Measurements from ENCODE around the gene SRA1. TPM values are rescaled to one million over a fixed set of nuclear protein-coding genes. Genes with fewer than 3 reads are reported as not detected.

SRA1 gene
- total and polyA plus RNA-seq, 7 donors, result 33.4 to 78.0 (median 37.9) TPM

GRCh38 chr5:140513124-140513523 is 44.1 kb downstream of the SRA1 start:
- no peak overlapping the region for H3K27ac ChIP-seq
- DNase-seq (no peak), ATAC-seq (no peak)
- intact Hi-C loops (cut with DNase I), result no loop called here
- WGBS, 3 donors, result 97 to 100% (median 99%) methylated on average over 2 of the region's 2 CpGs
- TF ChIP-seq CTCF (IDR thresholded peaks at IDR 0.05), result no peak
- H3K36me3 ChIP-seq (ENCODE audit: insufficient read depth in 1 of 2, low read depth in 1 of 2), result peaks cover 9 to 80% of the 10 kb centered on the region in 2 donors
- H3K27me3 ChIP-seq (ENCODE audit: insufficient read depth in 3 of 3, low read length in 2 of 3), result no peaks in the 10 kb centered on the region
- no peaks in the 10 kb centered on the region for H3K9me3 ChIP-seq
- no peaks in the 10 kb centered on the region for H3K4me1 ChIP-seq
- no peak overlapping the region for H3K4me3 ChIP-seq

- H3K9me3 ChIP-seq, result no peaks in the 10 kb centered on the region
- H3K27ac ChIP-seq, result no peak overlapping the region
- H3K4me1 ChIP-seq, result no peaks in the 10 kb centered on the region
- no peak overlapping the region for H3K4me3 ChIP-seq
- intact Hi-C loops (cut with DNase I), result no loop called here
- ATAC-seq (no peak), DNase-seq (no peak)
- no peak for TF ChIP-seq CTCF (IDR thresholded peaks at IDR 0.05)
- H3K36me3 ChIP-seq (ENCODE audit: insufficient read depth in 1 of 2, low read depth in 1 of 2), result peaks cover 12 to 100% of the 10 kb centered on the region in 2 donors
- H3K27me3 ChIP-seq (ENCODE audit: insufficient read depth in 3 of 3, low read length in 2 of 3), result no peaks in the 10 kb centered on the region
- 62 to 64% (median 63%) methylated on average over 4 of the region's 4 CpGs for WGBS, 3 donors
Observed at GRCh38 chr5:140509898-140510297, 47.4 kb downstream of the SRA1 start.

GRCh38 chr5:140502834-140503233 is 54.4 kb downstream of the SRA1 start:
- Histone ChIP-seq H3K4me1 (no peaks in the 10 kb centered on the region), H3K4me3 (no peak overlapping the region), H3K9me3 (no peaks in the 10 kb centered on the region), H3K27me3 (ENCODE audit: insufficient read depth in 3 of 3, low read length in 2 of 3) (no peaks in the 10 kb centered on the region), H3K27ac (no peak overlapping the region), H3K36me3 (ENCODE audit: insufficient read depth in 1 of 2, low read depth in 1 of 2) (peaks cover 5 to 71% of the 10 kb centered on the region in 2 donors)
- WGBS, 3 donors, result 95 to 98% (median 97%) methylated on average over 2 of the region's 2 CpGs
- intact Hi-C loops (cut with DNase I), result no loop called here
- ATAC-seq (no peak), DNase-seq (no peak)
- no peak for TF ChIP-seq CTCF (IDR thresholded peaks at IDR 0.05)

Other genes with a start within 250 kb of the SRA1 start
- 10 to 100 TPM; 28.9 to 36.7 (median 34.2) TPM for gene HBEGF, start 210.9 kb downstream of the SRA1 start, total RNA-seq
- 10 to 100 TPM; 14.5 to 60.8 (median 27.6) TPM for gene HBEGF, start 210.9 kb downstream of the SRA1 start, polyA plus RNA-seq
- not detected for gene SLC4A9, start 197.3 kb downstream of the SRA1 start, total RNA-seq
- gene SLC4A9, start 197.3 kb downstream of the SRA1 start, polyA plus RNA-seq, result under 1 TPM in 1 of 3 donors, not detected in 2; 0.09 TPM
- gene ANKHD1, start 155.6 kb downstream of the SRA1 start, total RNA-seq, result 10 to 100 TPM; 50.7 to 86.1 (median 72.0) TPM
- gene ANKHD1, start 155.6 kb downstream of the SRA1 start, polyA plus RNA-seq, result 10 to 100 TPM; 31.2 to 57.1 (median 37.3) TPM
- gene EIF4EBP3, start 9.8 kb downstream of the SRA1 start, total RNA-seq, result 100 to 1,000 TPM in 1 of 4 donors, 10 to 100 TPM in 3; 31.7 to 116 (median 40.5) TPM
- gene EIF4EBP3, start 9.8 kb downstream of the SRA1 start, polyA plus RNA-seq, result 10 to 100 TPM; 43.8 to 81.8 (median 64.2) TPM
- 10 to 100 TPM in 3 of 4 donors, 1 to 10 TPM in 1; 9.5 to 25.4 (median 16.4) TPM for gene APBB3, start 7.1 kb upstream of the SRA1 start, total RNA-seq
- gene APBB3, start 7.1 kb upstream of the SRA1 start, polyA plus RNA-seq, result 1 to 10 TPM; 4.3 to 7.6 (median 6.6) TPM
- gene SLC35A4, start 7.4 kb upstream of the SRA1 start, total RNA-seq, result 100 to 1,000 TPM in 3 of 4 donors, 10 to 100 TPM in 1; 95.7 to 129 (median 117) TPM
- 100 to 1,000 TPM in 1 of 3 donors, 10 to 100 TPM in 2; 49.9 to 149 (median 99.6) TPM for gene SLC35A4, start 7.4 kb upstream of the SRA1 start, polyA plus RNA-seq
- gene CD14, start 75.7 kb upstream of the SRA1 start, total RNA-seq, result 10 to 100 TPM; 13.9 to 43.9 (median 18.0) TPM
- 1 to 10 TPM; 4.9 to 9.0 (median 7.3) TPM for gene CD14, start 75.7 kb upstream of the SRA1 start, polyA plus RNA-seq
- gene TMCO6, start 82.0 kb upstream of the SRA1 start, total RNA-seq, result 1 to 10 TPM; 3.6 to 4.9 (median 4.1) TPM
- 1 to 10 TPM; 5.2 to 8.1 (median 6.4) TPM for gene TMCO6, start 82.0 kb upstream of the SRA1 start, polyA plus RNA-seq
- 100 to 1,000 TPM in 2 of 4 donors, 10 to 100 TPM in 2; 82.6 to 136 (median 113) TPM for gene NDUFA2, start 90.2 kb upstream of the SRA1 start, total RNA-seq
- 100 to 1,000 TPM; 216 to 276 (median 252) TPM for gene NDUFA2, start 90.2 kb upstream of the SRA1 start, polyA plus RNA-seq
- gene IK, start 90.4 kb upstream of the SRA1 start, total RNA-seq, result 10 to 100 TPM; 74.8 to 99.2 (median 83.4) TPM
- gene IK, start 90.4 kb upstream of the SRA1 start, polyA plus RNA-seq, result 100 to 1,000 TPM in 1 of 3 donors, 10 to 100 TPM in 2; 96.5 to 169 (median 98.3) TPM
- 10 to 100 TPM in 3 of 4 donors, 1 to 10 TPM in 1; 9.9 to 20.9 (median 13.3) TPM for gene WDR55, start 107.4 kb upstream of the SRA1 start, total RNA-seq
- 10 to 100 TPM; 12.3 to 33.4 (median 26.9) TPM for gene WDR55, start 107.4 kb upstream of the SRA1 start, polyA plus RNA-seq
- 1 to 10 TPM in 2 of 4 donors, under 1 TPM in 2; 0.30 to 1.3 (median 0.87) TPM for gene DND1, start 116.1 kb upstream of the SRA1 start, total RNA-seq
- gene DND1, start 116.1 kb upstream of the SRA1 start, polyA plus RNA-seq, result 1 to 10 TPM in 1 of 3 donors, under 1 TPM in 2; 0.37 to 1.5 (median 0.61) TPM
- 10 to 100 TPM; 29.5 to 48.1 (median 38.9) TPM for gene HARS1, start 133.9 kb upstream of the SRA1 start, total RNA-seq
- 10 to 100 TPM; 39.1 to 58.0 (median 45.2) TPM for gene HARS1, start 133.9 kb upstream of the SRA1 start, polyA plus RNA-seq
- gene HARS2, start 134.0 kb upstream of the SRA1 start, total RNA-seq, result 10 to 100 TPM; 19.8 to 35.1 (median 23.2) TPM
- gene HARS2, start 134.0 kb upstream of the SRA1 start, polyA plus RNA-seq, result 10 to 100 TPM; 23.8 to 40.9 (median 38.0) TPM
- gene ZMAT2, start 143.0 kb upstream of the SRA1 start, total RNA-seq, result 10 to 100 TPM; 44.7 to 54.5 (median 47.5) TPM
- 100 to 1,000 TPM in 1 of 3 donors, 10 to 100 TPM in 2; 78.0 to 136 (median 81.4) TPM for gene ZMAT2, start 143.0 kb upstream of the SRA1 start, polyA plus RNA-seq
- under 1 TPM in 1 of 4 donors, not detected in 3; 0.10 TPM for gene PCDHA1, start 228.7 kb upstream of the SRA1 start, total RNA-seq
- gene PCDHA1, start 228.7 kb upstream of the SRA1 start, polyA plus RNA-seq, result not detected
- gene PCDHA2, start 237.4 kb upstream of the SRA1 start, total RNA-seq, result under 1 TPM in 1 of 4 donors, not detected in 3; 0.18 TPM
- gene PCDHA2, start 237.4 kb upstream of the SRA1 start, polyA plus RNA-seq, result not detected
- under 1 TPM in 1 of 4 donors, not detected in 3; 0.12 TPM for gene PCDHA3, start 243.6 kb upstream of the SRA1 start, total RNA-seq
- under 1 TPM in 1 of 3 donors, not detected in 2; 0.03 TPM for gene PCDHA3, start 243.6 kb upstream of the SRA1 start, polyA plus RNA-seq
- gene PCDHA4, start 249.6 kb upstream of the SRA1 start, total RNA-seq, result under 1 TPM in 2 of 4 donors, not detected in 2; 0.06 to 0.08 TPM
- gene PCDHA4, start 249.6 kb upstream of the SRA1 start, polyA plus RNA-seq, result under 1 TPM; 0.01 to 0.06 (median 0.01) TPM